ENCODE results near the gene ADARB2.
"Not testable (repeated sequence)": the region's sequence is repeated elsewhere in the genome, so short reads cannot be mapped to it uniquely, and the experiment has no call there.

Gene ADARB2

DNA sequence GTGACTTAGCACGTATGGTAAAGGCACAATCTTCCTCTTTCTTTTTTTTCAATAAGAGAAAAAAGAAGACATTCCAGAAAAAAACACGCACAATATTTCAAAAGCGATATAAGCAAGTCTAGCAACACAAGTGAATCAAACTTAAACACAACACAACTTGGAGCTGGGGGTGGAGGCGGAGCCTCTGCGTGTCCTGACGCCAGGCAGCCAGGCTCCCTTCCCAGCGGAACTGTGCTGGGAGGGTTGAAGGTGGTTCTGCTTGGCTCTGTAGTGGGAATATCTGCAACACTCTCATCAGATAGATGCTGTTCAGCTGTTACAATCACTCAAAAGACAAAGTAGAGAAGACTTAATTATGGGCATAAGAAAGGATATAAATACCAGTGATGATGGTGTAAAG is 469.8 kb downstream of the ADARB2 start:
- DNase-seq = no peak

DNA sequence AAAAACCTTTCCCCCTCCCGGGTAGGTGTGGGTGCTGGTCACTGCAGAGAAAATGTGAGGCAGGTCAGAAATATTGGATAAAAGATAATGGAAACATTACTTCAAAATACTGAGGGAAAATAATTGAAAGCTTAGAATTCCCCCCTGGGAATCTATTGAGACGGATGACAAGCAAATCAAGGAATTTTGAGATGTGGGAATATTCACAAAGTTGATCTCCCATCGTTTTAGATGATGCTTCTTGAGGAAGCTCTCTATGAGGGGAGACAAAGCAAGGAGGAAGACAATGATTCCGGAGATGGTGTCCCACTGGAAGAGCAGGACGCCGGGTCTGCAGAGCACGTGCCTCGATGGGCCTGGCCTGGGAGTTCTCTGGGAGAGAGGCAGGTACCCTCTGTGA is 470.2 kb downstream of the ADARB2 start:
- no peak for DNase-seq

DNA sequence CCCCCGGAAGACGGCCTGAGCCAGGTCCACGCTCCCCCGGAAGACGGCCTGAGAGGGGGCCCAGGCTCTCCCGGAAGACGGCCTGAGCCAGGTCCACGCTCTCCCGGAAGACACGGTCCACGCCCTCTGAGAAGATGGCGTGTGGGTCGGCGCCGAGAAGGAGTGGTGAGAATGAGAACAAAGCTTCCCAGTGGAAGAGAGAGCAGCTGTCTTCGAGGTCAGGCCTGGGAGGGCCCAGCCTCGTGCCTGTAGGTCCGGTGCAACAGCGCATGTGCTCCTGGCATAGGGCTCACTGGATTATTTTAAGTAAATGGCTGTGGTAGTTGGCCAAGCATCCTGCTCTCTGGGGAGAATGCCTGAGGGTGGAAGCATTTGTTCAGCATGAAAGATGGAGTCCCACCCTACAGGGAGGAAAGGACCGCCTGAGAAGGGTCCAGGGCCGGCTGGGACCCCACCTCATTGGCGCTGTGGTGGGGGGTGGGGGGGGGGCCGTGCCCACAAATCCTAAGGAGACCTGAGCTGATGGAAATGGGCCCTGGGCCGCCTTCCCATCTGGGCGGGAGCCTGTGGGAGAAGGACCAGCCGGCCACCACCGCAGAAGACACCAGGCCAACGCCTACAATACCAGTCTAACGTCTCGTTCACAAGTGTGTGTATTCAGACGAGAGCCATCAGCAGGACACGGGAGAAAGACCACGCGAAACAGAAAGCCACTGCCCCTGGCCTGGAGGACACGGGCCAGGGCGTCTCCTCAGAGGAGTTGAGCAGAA is 471.1 kb downstream of the ADARB2 start:
- no peak for DNase-seq

DNA sequence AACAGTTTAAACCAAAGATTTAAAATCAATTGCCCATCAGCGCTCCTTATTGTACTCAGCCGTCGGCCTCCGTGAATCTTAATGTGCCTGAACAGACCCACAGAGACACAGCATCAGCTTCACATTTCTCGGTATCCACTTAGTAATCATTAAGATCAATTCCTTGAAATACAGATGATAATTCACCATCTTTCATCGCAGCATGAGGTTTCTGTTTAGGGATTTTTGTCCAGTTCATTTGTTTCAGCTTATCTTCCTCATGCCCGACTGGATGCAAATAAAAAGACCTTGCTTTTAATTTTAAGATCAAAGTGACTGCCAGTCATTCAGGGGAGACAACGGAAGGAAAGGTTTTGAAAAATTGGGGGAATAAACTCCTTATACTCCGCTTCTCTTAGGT is 473.3 kb downstream of the ADARB2 start:
- DNase-seq = no peak

DNA sequence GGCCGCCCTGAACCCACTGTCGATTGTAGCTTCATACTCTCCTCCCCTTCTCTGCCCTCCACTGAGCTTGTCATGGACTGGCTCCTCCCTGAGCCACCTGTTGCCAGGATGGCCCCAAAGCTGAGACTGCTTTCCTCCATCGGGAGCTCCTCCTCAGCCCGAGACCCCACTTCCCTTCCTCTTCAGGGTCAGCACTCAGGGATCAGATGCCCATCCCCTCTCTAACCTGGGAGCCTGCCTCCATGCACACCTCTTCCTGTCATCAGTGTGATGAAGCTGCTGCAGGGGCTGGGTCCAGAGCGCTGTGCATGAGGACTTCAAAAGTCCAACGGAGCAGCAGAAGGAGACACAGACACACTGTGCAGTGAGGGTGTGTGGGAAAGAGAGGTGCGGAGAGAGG is 480.1 kb downstream of the ADARB2 start:
- no peak for DNase-seq

DNA sequence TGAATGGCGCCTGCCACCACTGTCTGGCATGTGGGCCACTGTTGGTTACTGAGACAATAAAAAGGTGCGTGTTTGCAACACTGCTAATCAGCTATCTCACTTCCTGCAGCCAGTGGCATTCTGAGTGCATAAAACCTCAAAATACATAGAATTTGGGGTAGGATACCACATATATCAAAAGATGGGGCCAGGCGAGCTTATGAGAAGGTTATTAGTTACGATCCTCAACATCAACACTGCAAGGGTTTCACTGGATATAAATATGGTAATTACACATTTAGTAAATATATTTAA is 480.9 kb downstream of the ADARB2 start:
- no peak for DNase-seq

DNA sequence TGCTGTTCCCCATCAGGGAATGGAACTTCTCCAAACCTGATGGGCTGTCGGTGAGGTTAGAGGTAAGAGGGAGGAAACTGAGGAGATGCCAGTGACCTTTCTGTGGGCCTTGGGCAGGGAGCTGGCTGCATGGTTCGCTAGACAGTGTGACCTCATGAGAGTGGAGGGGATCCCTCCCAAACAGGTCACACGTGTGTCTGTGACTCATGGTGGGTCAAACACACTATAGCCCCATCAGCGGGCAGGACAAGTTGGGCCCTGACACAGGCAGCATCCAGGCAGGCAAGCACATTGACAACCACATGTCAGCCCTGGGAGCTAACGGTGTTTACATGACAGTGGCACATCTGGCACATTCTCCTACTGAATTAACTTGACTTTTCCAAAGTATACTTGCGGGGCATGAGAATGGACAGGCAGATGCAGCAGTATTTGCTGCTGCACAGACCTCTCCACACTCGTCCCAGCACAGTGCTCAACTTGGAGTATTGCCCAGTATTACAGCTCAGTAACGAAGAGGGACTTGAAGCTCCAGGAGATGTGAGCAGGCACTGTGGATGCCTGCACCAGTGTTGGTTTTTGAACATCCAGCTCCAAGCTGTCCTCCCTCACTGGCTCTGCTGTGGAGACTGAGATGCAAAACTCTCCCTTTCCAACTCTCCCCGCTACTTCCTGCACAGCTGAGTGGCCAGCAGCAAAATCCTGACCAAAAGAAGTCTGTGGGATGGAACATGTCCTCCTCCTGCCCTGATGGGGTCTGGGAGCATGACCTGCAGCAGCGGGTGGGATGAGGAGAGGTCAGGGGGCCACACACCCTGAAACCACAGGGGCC is 481.5 kb downstream of the ADARB2 start:
- DNase-seq = no peak

DNA sequence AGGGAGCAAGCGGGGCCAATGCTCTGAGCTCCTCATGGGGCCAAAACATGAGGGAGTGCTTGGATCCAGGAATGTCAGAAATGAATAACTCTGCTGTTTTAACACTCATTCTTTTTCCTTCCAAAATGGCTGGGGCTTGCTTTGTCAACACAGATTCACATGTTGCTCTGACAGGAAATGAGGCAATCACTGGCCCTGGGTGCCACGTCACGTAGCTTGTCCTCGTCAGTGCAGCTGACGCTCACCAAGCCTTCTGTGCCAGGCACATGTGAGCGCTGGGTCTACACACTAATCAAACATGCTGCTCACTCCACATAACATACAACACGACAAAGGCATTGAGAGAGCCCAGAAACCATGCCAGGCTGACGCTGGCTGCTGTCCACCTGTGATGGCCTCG is 482.2 kb downstream of the ADARB2 start:
- DNase-seq = no peak

DNA sequence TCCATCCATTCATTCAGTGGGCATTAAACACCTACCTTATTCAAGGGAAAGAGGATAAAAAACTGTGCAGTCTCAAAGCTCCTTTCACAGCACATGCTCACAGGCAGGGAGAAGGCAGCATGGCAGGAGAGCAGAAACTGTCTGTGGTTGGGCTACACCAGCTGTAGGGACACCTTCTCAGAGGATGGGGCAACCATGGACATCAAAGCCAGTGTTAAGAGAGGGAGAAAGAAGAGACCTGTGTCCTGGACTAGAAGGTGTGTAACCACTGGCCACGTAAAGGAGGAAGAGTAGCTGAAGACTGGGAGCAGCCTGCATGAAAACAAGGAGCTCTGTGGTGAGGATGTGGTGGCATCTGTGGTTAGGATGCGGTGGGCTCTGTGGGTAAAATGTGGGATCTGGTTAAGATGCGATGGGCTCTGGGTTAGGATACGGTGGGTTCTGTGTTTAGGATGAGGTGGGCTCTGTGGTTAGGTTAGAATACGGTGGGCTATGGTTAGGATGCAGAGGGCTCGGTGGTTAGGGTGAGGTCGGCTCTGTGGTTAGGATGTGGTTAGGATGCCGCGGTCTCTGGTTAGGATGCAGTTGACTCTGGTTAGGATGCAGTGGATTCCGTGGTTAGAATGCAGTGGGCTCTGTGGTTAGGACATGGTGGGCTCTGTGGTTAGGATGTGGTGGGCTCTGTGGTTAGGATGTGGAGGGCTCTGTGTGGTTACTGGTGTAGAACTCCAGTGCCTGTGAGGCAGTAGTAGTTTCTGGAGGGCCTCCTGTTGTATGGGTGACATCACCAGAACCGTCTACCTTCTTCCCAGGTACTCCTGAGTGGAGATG is 483.6 kb downstream of the ADARB2 start:
- DNase-seq = no peak

DNA sequence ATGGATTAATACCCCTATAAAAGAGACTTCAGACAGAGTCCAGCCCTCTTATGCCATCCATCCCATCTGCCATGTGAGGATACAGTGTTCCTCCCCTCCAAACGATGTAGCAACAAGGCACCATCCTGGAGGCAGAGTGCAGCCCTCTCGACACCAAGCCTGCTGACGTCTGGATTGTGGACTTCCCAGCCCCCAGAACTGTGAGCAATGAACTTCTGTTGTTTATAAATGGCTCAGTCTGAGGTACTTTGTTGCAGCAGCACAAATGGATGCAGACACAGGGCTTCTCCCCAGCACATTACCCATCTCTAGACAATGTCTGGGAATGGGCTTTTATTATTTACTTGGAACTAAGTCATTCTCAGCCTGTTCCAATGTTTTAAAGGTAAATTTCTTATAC is 485.6 kb downstream of the ADARB2 start:
- DNase-seq = no peak

DNA sequence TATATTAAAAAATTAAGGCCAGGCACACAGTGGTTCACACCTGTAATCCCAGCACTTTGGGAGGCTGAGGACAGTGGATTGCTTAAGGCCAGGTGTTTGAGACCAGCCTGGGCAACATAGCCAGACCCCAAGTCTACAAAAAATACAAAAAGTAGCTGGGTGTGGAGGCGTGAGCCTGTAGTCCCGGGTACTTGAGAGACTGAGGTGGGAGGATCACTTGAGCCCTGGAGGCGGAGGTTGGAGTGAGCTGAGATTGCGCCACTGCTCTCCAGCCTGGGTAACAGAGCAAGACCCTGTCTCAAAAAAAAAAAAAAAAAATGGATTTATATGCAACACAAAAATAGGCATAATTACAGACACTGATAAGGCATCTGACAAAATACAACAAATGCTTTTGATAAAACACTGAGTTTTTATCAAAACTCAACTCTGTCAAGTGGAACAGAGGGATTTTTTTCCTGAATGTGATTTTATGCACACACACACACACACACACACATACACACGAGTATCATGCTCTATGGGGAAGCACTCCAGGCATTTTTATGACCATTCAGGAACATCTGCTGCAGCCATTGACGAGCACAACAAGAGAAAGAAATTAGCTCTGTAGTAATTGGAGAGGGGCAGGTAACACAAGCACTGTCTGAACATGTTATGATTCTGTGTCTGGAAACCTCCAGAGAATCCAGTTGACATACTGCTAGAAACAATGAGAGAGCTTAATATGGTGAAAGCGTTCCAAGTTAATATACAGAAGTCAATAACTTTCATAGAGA is 488.0 kb downstream of the ADARB2 start:
- DNase-seq = no peak

DNA sequence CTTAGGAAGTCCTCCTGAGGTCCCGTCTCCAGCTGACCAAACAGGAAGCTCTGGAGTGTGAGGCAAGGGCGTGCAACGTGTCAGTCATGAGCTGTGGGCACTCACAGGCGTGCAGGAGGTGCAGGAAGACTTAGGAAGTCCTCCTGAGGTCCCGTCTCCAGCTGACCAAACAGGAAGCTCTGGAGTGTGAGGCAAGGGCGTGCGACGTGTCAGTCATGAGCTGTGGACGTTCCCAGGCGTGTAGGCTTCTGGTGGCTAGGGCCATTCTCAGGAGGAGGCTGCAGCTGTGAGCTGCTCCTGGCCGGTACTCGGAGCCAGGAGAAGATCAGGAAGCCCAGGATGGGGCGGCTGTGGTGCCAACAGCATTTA is 489.1 kb downstream of the ADARB2 start:
- DNase-seq = not testable (repeated sequence)

DNA sequence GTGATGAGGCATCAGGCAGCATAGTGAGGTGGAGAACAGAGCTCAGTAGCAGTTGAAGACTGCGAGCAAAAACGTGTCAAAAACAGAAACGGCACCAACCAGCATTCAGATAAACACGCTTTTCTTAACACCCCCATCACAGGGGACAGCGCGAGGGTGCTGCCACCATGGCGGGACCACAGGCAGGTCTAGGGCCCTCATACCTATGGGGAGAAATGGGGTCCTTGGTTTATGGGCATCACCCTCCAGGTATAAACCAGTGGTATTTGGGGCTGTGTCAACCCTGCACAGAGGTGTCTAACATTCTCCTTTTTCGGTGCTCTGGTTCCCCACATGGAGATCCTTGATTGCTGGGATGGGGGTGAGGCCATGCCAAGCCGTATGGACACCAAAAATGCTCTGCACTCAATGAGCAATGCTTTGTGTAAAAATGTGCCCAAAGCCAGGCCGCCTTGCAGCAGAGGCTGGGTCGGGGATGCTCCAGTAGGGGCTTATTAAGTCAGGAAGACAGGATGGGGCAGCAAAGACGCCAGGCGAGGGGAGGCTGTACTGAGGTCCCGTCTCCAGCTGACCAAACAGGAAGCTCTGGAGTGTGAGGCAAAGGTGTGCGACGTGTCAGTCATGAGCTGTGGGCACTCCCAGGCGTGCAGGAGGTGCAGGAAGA is 489.6 kb downstream of the ADARB2 start:
- no peak for DNase-seq

DNA sequence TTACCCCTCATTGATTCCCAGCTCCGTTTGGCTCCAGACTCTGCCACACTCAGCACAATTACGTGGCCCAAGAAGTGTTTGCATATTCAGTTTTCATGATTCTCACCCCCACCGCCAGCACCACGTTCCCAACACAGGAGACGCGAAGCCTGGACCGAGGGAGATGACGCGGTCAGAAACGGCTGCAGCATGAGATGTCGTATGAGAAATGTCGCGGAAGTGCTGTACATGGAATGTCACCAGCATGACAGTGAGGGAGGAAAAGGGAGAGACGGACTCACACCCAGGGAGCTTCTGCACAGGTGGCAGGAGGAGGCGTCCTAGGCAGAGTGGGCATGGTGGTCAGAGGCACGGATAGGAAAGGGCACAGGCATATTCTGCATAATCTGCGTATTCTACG is 492.8 kb downstream of the ADARB2 start:
- DNase-seq = no peak

DNA sequence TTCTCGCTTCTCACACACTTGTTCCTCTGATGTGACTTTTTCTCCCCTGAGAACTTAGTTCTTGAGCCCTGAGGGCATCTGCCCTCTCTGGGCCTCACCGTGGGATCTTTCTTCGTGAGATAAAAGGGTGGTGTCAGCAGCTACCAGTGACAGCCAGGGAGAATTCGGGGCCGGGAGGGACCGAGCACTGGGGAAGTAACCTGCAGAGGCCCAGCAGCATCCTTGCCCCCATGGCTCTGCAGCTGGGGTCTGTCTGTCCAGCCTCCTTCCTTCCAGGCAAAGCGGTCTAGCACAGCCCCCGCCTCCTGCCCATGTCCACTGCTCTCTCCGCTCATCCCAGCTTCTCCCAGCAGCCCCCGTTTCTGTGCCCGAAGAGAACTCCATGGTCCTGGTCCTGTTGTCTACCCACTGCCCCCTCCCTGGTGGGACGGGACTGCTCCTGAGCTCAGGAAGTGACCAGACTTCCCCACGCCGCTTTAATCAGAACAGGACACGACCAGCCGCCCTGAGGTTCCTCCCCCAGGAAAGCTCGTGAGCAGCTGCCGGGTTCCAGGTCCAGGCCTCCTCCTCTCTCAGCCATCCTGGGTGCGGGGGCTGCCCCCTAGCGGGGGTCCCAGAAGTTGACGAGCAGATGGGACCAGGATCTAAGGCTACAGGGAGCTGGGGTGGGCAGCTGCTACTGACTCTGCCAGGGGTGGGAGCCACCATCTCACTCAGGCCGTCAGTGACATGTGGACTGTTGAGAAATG is 493.7 kb downstream of the ADARB2 start:
- DNase-seq = no peak

DNA sequence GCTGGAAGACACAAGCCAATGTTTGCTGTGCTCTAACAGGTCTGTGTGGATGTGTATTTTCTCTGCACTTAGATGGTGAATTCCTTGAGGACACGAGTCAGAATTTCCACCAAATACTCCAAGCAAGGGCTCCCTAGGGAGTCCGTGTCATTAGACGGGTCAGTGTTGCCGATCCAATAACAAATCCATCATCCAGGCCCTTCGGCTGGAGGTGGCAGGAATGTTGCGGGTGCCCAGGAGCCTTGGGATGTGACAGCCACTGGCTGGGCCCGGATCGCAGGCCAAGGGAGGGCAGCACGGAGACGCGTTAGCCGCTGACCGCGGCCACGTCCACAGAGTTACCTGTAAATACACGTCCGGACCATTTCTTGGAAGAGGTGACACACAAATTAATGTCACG is 494.4 kb downstream of the ADARB2 start:
- no peak for DNase-seq

DNA sequence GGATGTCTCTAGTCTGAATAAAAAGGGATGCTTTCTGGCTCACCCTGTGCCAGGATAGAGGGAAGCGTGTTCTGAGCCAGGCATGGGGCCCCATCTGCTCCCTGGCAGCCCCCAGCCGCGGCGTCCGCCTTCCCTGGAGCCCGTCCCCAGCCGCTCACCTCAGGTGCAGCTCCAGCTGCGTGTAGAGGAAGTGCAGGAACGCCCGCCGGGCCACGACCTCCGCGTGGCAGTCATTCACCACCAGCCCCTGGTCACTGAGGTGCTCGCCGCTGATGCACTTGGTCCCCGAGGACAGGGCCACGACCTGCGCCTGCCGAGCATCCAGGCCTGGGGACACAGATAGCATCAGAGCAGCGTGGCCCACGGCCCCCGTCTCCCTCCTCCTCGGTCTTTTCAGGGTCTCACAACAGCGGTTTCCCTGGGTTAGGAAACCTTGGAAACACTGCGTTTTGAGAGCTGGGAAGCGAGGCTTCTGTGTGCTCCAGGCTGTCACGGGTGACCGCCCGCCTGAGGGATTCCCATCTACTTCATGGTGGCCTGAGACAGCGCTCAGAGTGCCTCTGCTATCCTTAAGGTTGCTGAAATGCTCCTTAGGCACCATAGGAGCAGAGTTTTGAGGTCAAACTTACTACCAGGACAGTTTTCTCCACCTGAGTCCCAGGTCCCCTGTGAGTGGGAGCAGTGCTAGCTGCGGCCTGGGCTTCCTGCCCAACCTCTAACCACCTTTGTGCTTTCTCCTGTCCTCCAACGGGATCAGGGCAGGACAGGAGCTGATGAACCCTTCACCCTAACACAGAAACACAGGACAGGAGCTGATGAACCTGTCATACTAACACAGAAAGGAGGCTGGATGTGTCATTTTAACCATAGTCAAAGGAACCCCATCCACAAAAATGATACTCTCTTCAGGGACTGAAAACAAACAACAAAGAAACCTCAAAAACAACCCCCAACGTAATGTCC is 495.1 kb downstream of the ADARB2 start:
- no peak for DNase-seq

DNA sequence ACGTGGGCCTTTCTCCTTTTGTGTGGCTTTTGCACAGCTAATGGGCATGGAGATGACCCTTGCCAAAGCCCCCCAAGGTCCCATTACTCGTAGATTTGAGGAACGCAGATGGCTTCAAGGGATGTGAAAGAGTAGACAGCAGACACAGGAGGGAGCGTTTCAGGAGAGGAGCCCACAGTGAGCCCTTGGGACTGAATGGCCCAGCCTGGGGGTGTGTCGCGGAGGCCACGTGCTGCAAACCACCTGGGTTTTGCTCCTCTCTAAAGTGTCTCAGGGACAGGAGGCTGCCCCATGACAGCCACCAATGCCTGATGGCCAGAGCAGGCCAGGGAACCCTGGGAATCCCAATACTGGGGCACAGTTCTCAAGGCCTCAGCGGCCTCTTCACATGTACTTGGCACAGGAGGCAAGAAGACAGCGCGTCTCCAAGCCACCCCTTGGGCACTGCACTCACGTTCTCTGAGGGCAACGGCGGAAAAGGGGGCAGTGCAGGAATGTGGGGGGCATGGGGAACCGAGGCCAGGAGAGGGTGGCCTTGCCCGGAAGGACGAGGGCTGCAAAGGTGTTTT is 495.9 kb downstream of the ADARB2 start:
- no peak for DNase-seq

DNA sequence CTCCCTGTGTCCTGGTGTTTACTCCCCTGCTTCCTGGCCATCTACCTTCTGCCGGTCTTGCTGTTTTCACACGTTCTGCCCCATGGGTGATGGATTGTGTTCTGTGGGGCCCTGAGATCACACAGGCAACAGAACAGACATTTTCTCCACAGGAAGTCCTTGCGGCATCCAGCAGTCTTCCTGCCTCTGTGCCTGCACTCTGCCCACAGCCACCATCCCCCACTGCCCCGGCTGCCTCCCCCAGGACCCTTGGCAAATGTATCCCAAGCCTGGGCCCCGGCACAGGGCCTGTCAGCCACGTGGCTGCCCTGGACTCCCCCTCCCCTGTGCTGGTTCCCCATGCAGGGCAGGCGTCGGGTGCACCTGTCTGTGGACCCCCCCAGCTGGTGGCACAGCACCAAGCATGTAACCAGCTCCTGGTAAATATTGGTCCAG is 497.0 kb downstream of the ADARB2 start:
- DNase-seq = no peak

DNA sequence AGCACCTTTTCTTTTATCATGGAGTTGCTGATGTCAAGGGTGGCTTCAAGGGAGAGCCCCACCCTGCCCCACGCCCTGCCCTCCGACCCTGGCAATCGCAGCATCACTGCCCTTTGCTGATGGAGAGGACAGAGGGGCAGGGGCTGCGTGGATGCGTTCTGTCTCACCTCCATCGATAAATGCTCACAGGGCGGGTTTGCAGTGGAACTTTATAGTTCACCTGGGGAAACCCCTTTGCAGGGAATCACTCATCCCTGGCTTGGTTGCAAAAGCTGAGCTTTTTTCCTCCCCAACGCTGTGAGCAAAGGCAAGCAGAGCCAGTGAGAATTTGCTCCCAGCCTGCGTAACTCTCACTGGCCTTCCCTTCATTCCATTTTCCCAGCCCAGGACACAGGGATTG is 504.3 kb downstream of the ADARB2 start:
- no peak for DNase-seq

All from CD4-positive, alpha-beta T cell treated with Interleukin-15 for 1 hour (primary cell).